Measurements from ENCODE around the gene CORT. TPM values are rescaled to one million over a fixed set of nuclear protein-coding genes. Genes with fewer than 3 reads are reported as not detected.
"Not testable (repeated sequence)": the region's sequence is repeated elsewhere in the genome, so short reads cannot be mapped to it uniquely, and the experiment has no call there.

CORT gene
- total RNA-seq, 1 donor from 2014 or later = 0.36 TPM

- no peaks in the 10 kb centered on the region for H3K27me3 Mint-ChIP-seq (ENCODE audit: insufficient read depth)
- no peaks in the 10 kb centered on the region for H3K36me3 Mint-ChIP-seq (ENCODE audit: low read depth)
- intact Hi-C loops (cut with micrococcal nuclease) = no loop called here
- H3K4me1 Mint-ChIP-seq (ENCODE audit: low read depth) = peaks cover 5% of the 10 kb centered on the region
- no peak overlapping the region for H3K4me3 Mint-ChIP-seq
- no peaks in the 10 kb centered on the region for H3K9me3 Mint-ChIP-seq
- DNase-seq (ENCODE audit: low spot score) = no peak
- no peak overlapping the region for H3K27ac Mint-ChIP-seq
Measured at GRCh38 chr1:10444795-10445397, 4.9 kb upstream of the CORT start.

GRCh38 chr1:10446790-10447422 lies 2.9 kb upstream of the CORT start:
- intact Hi-C loops (cut with micrococcal nuclease) = no loop called here
- no peak overlapping the region for H3K27ac Mint-ChIP-seq
- peaks cover 5% of the 10 kb centered on the region for H3K4me1 Mint-ChIP-seq (ENCODE audit: low read depth)
- no peak overlapping the region for H3K4me3 Mint-ChIP-seq
- DNase-seq (ENCODE audit: low spot score) = no peak
- no peaks in the 10 kb centered on the region for H3K9me3 Mint-ChIP-seq
- no peaks in the 10 kb centered on the region for H3K27me3 Mint-ChIP-seq (ENCODE audit: insufficient read depth)
- no peaks in the 10 kb centered on the region for H3K36me3 Mint-ChIP-seq (ENCODE audit: low read depth)

GRCh38 chr1:10450156-10450814 lies 454 bp downstream of the CORT start:
- no peak overlapping the region for H3K27ac Mint-ChIP-seq

GRCh38 chr1:10450836-10451235 lies 1.0 kb downstream of the CORT start:
- peaks cover 5% of the 10 kb centered on the region for H3K4me1 Mint-ChIP-seq (ENCODE audit: low read depth)
- DNase-seq (ENCODE audit: low spot score) = no peak
- no peak overlapping the region for H3K4me3 Mint-ChIP-seq
- H3K27me3 Mint-ChIP-seq (ENCODE audit: insufficient read depth) = no peaks in the 10 kb centered on the region
- intact Hi-C loops (cut with micrococcal nuclease) = no loop called here
- H3K36me3 Mint-ChIP-seq (ENCODE audit: low read depth) = no peaks in the 10 kb centered on the region
- H3K27ac Mint-ChIP-seq = no peak overlapping the region
- H3K9me3 Mint-ChIP-seq = no peaks in the 10 kb centered on the region

More at GRCh38 chr1:10450156-10450814, 454 bp downstream of the CORT start:
- Mint-ChIP-seq H3K9me3 (no peaks in the 10 kb centered on the region), H3K4me3 (no peak overlapping the region), H3K36me3 (ENCODE audit: low read depth) (no peaks in the 10 kb centered on the region), H3K27me3 (ENCODE audit: insufficient read depth) (no peaks in the 10 kb centered on the region), H3K4me1 (ENCODE audit: low read depth) (peaks cover 5% of the 10 kb centered on the region)
- no peak for DNase-seq (ENCODE audit: low spot score)
- intact Hi-C loops (cut with micrococcal nuclease) = no loop called here

- H3K4me1 Mint-ChIP-seq (ENCODE audit: low read depth) = peaks cover 5% of the 10 kb centered on the region
- intact Hi-C loops (cut with micrococcal nuclease) = no loop called here
- H3K4me3 Mint-ChIP-seq = no peak overlapping the region
- no peaks in the 10 kb centered on the region for H3K9me3 Mint-ChIP-seq
- H3K27me3 Mint-ChIP-seq (ENCODE audit: insufficient read depth) = no peaks in the 10 kb centered on the region
- DNase-seq (ENCODE audit: low spot score) = no peak
- H3K27ac Mint-ChIP-seq = no peak overlapping the region
- peaks cover 3% of the 10 kb centered on the region for H3K36me3 Mint-ChIP-seq (ENCODE audit: low read depth)
Measured at GRCh38 chr1:10451287-10451686, 1.5 kb downstream of the CORT start.

GRCh38 chr1:10456048-10456447 lies 6.2 kb downstream of the CORT start:
- H3K4me3 Mint-ChIP-seq = no peak overlapping the region

GRCh38 chr1:10456661-10457060 lies 6.8 kb downstream of the CORT start:
- no peak overlapping the region for H3K4me3 Mint-ChIP-seq
- no peaks in the 10 kb centered on the region for H3K27me3 Mint-ChIP-seq (ENCODE audit: insufficient read depth)
- intact Hi-C loops (cut with micrococcal nuclease) = no loop called here
- peaks cover 16% of the 10 kb centered on the region for H3K36me3 Mint-ChIP-seq (ENCODE audit: low read depth)
- H3K9me3 Mint-ChIP-seq = no peaks in the 10 kb centered on the region
- H3K27ac Mint-ChIP-seq = no peak overlapping the region
- no peaks in the 10 kb centered on the region for H3K4me1 Mint-ChIP-seq (ENCODE audit: low read depth)
- DNase-seq (ENCODE audit: low spot score) = no peak

More at GRCh38 chr1:10456048-10456447, 6.2 kb downstream of the CORT start:
- no peaks in the 10 kb centered on the region for H3K4me1 Mint-ChIP-seq (ENCODE audit: low read depth)
- H3K9me3 Mint-ChIP-seq = no peaks in the 10 kb centered on the region
- H3K27me3 Mint-ChIP-seq (ENCODE audit: insufficient read depth) = no peaks in the 10 kb centered on the region
- H3K36me3 Mint-ChIP-seq (ENCODE audit: low read depth) = peaks cover 13% of the 10 kb centered on the region
- no peak overlapping the region for H3K27ac Mint-ChIP-seq
- no peak for DNase-seq (ENCODE audit: low spot score)
- intact Hi-C loops (cut with micrococcal nuclease) = no loop called here

- H3K9me3 Mint-ChIP-seq; H3K4me3 Mint-ChIP-seq; H3K27me3 Mint-ChIP-seq (ENCODE audit: insufficient read depth); intact Hi-C loops (cut with micrococcal nuclease); H3K27ac Mint-ChIP-seq; DNase-seq (ENCODE audit: low spot score); H3K4me1 Mint-ChIP-seq (ENCODE audit: low read depth): not testable (repeated sequence)
- peaks cover 18% of the 10 kb centered on the region for H3K36me3 Mint-ChIP-seq (ENCODE audit: low read depth)
Measured at GRCh38 chr1:10457462-10457861, 7.6 kb downstream of the CORT start.

GRCh38 chr1:10457875-10458274 lies 8.0 kb downstream of the CORT start:
- intact Hi-C loops (cut with micrococcal nuclease) = no loop called here
- no peak overlapping the region for H3K27ac Mint-ChIP-seq
- H3K4me3 Mint-ChIP-seq = no peak overlapping the region

GRCh38 chr1:10459184-10459583 lies 9.4 kb downstream of the CORT start:
- intact Hi-C loops (cut with micrococcal nuclease) = no loop called here
- no peak for DNase-seq (ENCODE audit: low spot score)
- H3K27me3 Mint-ChIP-seq (ENCODE audit: insufficient read depth) = no peaks in the 10 kb centered on the region
- H3K4me3 Mint-ChIP-seq = no peak overlapping the region
- no peaks in the 10 kb centered on the region for H3K9me3 Mint-ChIP-seq
- H3K36me3 Mint-ChIP-seq (ENCODE audit: low read depth) = peaks cover 27% of the 10 kb centered on the region
- H3K27ac Mint-ChIP-seq = no peak overlapping the region
- no peaks in the 10 kb centered on the region for H3K4me1 Mint-ChIP-seq (ENCODE audit: low read depth)

More at GRCh38 chr1:10457875-10458274, 8.0 kb downstream of the CORT start:
- Mint-ChIP-seq H3K27me3 (ENCODE audit: insufficient read depth) (no peaks in the 10 kb centered on the region), H3K9me3 (no peaks in the 10 kb centered on the region), H3K4me1 (ENCODE audit: low read depth) (no peaks in the 10 kb centered on the region), H3K36me3 (ENCODE audit: low read depth) (peaks cover 20% of the 10 kb centered on the region)
- DNase-seq (ENCODE audit: low spot score) = no peak

GRCh38 chr1:10467078-10467477 lies 17.2 kb downstream of the CORT start:
- no peak overlapping the region for H3K27ac Mint-ChIP-seq
- DNase-seq (ENCODE audit: low spot score) = no peak
- no peaks in the 10 kb centered on the region for H3K27me3 Mint-ChIP-seq (ENCODE audit: insufficient read depth)
- H3K4me3 Mint-ChIP-seq = no peak overlapping the region
- peaks cover 5% of the 10 kb centered on the region for H3K4me1 Mint-ChIP-seq (ENCODE audit: low read depth)
- H3K36me3 Mint-ChIP-seq (ENCODE audit: low read depth) = peaks cover 26% of the 10 kb centered on the region
- no peaks in the 10 kb centered on the region for H3K9me3 Mint-ChIP-seq
- intact Hi-C loops (cut with micrococcal nuclease) = no loop called here

- no peak for DNase-seq (ENCODE audit: low spot score)
- Mint-ChIP-seq H3K27ac (no peak overlapping the region), H3K9me3 (no peaks in the 10 kb centered on the region), H3K27me3 (ENCODE audit: insufficient read depth) (no peaks in the 10 kb centered on the region), H3K4me1 (ENCODE audit: low read depth) (peaks cover 26% of the 10 kb centered on the region), H3K36me3 (ENCODE audit: low read depth) (peaks cover 15% of the 10 kb centered on the region), H3K4me3 (no peak overlapping the region)
- intact Hi-C loops (cut with micrococcal nuclease) = no loop called here
Measured at GRCh38 chr1:10470043-10470442, 20.2 kb downstream of the CORT start.
